ENCODE data around the gene TMEM203.

DNA sequence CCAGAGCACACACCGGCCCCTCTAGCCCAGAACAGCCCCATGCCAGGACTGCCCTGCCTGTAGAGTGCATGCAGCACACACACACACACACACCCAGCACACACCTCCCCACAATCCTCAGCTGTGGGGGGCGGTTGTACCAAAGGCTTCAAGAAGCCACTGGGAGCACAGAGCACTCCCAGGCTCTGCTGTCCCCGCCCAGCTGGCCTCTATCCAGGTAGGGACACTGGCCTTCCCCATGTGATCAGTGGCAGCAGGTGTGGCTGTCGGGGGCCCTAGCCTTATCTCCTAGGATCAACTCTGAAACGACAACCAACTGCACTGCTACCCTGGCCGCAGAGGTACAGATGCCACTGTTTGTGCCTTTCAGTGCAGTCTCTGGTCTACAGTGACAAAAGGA, 19.1 kb downstream of the TMEM203 start:
- TF ChIP-seq TCF7 (CRISPR knock-in tag; IDR thresholded peaks at IDR 0.05; ENCODE audit: low read depth) (no peak), CREM (CRISPR knock-in tag; IDR thresholded peaks at IDR 0.05) (no peak), SP1 (CRISPR knock-in tag; conservative IDR thresholded peaks at IDR 0.05) (no peak), RORB (CRISPR knock-in tag; IDR thresholded peaks at IDR 0.05) (no peak), SMAD4 (CRISPR knock-in tag; IDR thresholded peaks at IDR 0.05) (no peak), JUN (CRISPR knock-in tag; IDR thresholded peaks at IDR 0.05) (no peak)
- TF ChIP-seq, protein P1, sequence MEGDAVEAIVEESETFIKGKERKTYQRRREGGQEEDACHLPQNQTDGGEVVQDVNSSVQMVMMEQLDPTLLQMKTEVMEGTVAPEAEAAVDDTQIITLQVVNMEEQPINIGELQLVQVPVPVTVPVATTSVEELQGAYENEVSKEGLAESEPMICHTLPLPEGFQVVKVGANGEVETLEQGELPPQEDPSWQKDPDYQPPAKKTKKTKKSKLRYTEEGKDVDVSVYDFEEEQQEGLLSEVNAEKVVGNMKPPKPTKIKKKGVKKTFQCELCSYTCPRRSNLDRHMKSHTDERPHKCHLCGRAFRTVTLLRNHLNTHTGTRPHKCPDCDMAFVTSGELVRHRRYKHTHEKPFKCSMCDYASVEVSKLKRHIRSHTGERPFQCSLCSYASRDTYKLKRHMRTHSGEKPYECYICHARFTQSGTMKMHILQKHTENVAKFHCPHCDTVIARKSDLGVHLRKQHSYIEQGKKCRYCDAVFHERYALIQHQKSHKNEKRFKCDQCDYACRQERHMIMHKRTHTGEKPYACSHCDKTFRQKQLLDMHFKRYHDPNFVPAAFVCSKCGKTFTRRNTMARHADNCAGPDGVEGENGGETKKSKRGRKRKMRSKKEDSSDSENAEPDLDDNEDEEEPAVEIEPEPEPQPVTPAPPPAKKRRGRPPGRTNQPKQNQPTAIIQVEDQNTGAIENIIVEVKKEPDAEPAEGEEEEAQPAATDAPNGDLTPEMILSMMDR (IDR thresholded peaks at IDR 0.05) = no peak
- TF ChIP-seq, protein P2, sequence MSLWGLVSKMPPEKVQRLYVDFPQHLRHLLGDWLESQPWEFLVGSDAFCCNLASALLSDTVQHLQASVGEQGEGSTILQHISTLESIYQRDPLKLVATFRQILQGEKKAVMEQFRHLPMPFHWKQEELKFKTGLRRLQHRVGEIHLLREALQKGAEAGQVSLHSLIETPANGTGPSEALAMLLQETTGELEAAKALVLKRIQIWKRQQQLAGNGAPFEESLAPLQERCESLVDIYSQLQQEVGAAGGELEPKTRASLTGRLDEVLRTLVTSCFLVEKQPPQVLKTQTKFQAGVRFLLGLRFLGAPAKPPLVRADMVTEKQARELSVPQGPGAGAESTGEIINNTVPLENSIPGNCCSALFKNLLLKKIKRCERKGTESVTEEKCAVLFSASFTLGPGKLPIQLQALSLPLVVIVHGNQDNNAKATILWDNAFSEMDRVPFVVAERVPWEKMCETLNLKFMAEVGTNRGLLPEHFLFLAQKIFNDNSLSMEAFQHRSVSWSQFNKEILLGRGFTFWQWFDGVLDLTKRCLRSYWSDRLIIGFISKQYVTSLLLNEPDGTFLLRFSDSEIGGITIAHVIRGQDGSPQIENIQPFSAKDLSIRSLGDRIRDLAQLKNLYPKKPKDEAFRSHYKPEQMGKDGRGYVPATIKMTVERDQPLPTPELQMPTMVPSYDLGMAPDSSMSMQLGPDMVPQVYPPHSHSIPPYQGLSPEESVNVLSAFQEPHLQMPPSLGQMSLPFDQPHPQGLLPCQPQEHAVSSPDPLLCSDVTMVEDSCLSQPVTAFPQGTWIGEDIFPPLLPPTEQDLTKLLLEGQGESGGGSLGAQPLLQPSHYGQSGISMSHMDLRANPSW (CRISPR knock-in tag; conservative IDR thresholded peaks at IDR 0.05; ENCODE audit: low read depth) = no peak
- TF ChIP-seq, protein P3, sequence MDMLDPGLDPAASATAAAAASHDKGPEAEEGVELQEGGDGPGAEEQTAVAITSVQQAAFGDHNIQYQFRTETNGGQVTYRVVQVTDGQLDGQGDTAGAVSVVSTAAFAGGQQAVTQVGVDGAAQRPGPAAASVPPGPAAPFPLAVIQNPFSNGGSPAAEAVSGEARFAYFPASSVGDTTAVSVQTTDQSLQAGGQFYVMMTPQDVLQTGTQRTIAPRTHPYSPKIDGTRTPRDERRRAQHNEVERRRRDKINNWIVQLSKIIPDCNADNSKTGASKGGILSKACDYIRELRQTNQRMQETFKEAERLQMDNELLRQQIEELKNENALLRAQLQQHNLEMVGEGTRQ (CRISPR knock-in tag; IDR thresholded peaks at IDR 0.05) = no peak
- TF ChIP-seq, protein P4, sequence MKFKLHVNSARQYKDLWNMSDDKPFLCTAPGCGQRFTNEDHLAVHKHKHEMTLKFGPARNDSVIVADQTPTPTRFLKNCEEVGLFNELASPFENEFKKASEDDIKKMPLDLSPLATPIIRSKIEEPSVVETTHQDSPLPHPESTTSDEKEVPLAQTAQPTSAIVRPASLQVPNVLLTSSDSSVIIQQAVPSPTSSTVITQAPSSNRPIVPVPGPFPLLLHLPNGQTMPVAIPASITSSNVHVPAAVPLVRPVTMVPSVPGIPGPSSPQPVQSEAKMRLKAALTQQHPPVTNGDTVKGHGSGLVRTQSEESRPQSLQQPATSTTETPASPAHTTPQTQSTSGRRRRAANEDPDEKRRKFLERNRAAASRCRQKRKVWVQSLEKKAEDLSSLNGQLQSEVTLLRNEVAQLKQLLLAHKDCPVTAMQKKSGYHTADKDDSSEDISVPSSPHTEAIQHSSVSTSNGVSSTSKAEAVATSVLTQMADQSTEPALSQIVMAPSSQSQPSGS (CRISPR knock-in tag; IDR thresholded peaks at IDR 0.05; ENCODE audit: borderline replicate concordance, low read depth) = no peak
- TF ChIP-seq, protein P5, sequence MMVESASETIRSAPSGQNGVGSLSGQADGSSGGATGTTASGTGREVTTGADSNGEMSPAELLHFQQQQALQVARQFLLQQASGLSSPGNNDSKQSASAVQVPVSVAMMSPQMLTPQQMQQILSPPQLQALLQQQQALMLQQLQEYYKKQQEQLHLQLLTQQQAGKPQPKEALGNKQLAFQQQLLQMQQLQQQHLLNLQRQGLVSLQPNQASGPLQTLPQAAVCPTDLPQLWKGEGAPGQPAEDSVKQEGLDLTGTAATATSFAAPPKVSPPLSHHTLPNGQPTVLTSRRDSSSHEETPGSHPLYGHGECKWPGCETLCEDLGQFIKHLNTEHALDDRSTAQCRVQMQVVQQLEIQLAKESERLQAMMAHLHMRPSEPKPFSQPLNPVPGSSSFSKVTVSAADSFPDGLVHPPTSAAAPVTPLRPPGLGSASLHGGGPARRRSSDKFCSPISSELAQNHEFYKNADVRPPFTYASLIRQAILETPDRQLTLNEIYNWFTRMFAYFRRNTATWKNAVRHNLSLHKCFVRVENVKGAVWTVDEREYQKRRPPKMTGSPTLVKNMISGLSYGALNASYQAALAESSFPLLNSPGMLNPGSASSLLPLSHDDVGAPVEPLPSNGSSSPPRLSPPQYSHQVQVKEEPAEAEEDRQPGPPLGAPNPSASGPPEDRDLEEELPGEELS (CRISPR knock-in tag; IDR thresholded peaks at IDR 0.05) = no peak

All from WTC11 (cell line).